ENCODE data around the gene GMDS. TPM values are rescaled to one million over a fixed set of nuclear protein-coding genes. Genes with fewer than 3 reads are reported as not detected.

The GMDS gene
- total and polyA plus RNA-seq, 2 donors (not counting 1 experiment from before 2014, with no cell fraction given): 12.7 to 34.5 TPM

DNA sequence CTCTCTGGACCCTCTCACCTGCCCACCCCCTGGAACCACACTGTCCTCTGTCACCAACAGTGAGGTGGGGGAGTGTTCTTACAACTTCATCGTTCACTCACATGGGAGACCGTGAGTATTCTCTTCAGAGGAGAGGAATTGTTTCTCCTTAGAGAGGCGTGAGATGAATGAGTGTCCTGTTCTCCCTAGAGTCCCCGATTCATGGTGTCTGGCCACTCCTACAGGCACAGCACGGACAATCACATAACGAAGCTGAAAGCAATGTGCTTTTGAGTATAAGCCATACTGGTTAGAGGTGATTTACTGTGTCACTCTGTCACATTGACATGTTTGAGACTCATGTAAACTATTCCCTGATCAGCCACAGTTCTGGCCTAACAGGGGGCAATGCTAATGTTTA is 581.1 kb downstream of the GMDS start:
- Histone ChIP-seq H3K4me2 (ENCODE audit: extremely low read depth, insufficient read depth, low read length) (no peak overlapping the region), H2AFZ (ENCODE audit: low read length) (no peak overlapping the region), H3K27me3 (ENCODE audit: control insufficient read depth, insufficient read depth, low read length) (no peaks in the 10 kb centered on the region), H3K79me2 (ENCODE audit: control insufficient read depth, insufficient read depth, low read length) (no peaks in the 10 kb centered on the region), H4K20me1 (ENCODE audit: control insufficient read depth, extremely low read depth, insufficient read depth, low read length) (no peaks in the 10 kb centered on the region), H3K4me1 (ENCODE audit: control insufficient read depth, extremely low read depth, insufficient read depth, low read length) (no peaks in the 10 kb centered on the region), H3K27ac (ENCODE audit: insufficient read depth, low read length) (no peak overlapping the region), H3K9ac (ENCODE audit: insufficient read depth, low read length) (no peak overlapping the region), H3K9me3 (ENCODE audit: control insufficient read depth, insufficient read depth, low read depth, low read length) (no peaks in the 10 kb centered on the region), H3K4me3 (replicated peaks in 1 of 4; ENCODE audit: control extremely low read depth in 1 of 4, insufficient read depth in 1 of 4, low read depth in 3 of 4, low read length in 4 of 4) (no peak overlapping the region), H3K36me3 (ENCODE audit: control insufficient read depth, insufficient read depth, low read length) (no peaks in the 10 kb centered on the region)
- no peak for DNase-seq (ENCODE audit: low read depth in 2 of 2)
- TF ChIP-seq, protein P1, sequence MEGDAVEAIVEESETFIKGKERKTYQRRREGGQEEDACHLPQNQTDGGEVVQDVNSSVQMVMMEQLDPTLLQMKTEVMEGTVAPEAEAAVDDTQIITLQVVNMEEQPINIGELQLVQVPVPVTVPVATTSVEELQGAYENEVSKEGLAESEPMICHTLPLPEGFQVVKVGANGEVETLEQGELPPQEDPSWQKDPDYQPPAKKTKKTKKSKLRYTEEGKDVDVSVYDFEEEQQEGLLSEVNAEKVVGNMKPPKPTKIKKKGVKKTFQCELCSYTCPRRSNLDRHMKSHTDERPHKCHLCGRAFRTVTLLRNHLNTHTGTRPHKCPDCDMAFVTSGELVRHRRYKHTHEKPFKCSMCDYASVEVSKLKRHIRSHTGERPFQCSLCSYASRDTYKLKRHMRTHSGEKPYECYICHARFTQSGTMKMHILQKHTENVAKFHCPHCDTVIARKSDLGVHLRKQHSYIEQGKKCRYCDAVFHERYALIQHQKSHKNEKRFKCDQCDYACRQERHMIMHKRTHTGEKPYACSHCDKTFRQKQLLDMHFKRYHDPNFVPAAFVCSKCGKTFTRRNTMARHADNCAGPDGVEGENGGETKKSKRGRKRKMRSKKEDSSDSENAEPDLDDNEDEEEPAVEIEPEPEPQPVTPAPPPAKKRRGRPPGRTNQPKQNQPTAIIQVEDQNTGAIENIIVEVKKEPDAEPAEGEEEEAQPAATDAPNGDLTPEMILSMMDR (conservative IDR thresholded peaks at IDR 0.05 in 1 of 2, IDR thresholded peaks at IDR 0.05 in 1 of 2; ENCODE audit: low read depth in 1 of 2, low read length in 2 of 2): no peak
- no peak for TF ChIP-seq EZH2 (IDR thresholded peaks at IDR 0.05; ENCODE audit: low read length, missing control alignments)

DNA sequence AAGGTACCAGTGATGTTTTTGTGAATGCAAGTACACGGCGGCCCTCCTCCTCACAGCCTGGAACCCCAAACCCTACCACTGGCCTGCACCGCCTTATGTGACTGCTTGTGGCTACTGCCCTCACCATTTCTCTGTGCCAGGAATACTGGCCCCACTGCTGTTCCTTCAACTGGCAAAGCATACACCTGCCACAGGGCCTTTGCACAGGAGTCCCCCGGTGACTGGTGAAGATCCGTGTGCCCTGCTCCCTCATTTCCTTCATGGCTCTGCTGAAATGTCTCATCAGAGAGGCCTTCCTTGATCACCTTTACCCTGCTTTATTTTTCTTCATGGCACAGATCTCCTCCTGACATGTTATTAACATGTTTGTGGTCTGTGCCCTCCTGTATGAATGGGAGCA is 581.9 kb downstream of the GMDS start:
- H3K9ac ChIP-seq (ENCODE audit: insufficient read depth, low read length): no peak overlapping the region
- H3K4me3 ChIP-seq (replicated peaks in 1 of 4; ENCODE audit: control extremely low read depth in 1 of 4, insufficient read depth in 1 of 4, low read depth in 3 of 4, low read length in 4 of 4): no peak overlapping the region
- H3K9me3 ChIP-seq (ENCODE audit: control insufficient read depth, insufficient read depth, low read depth, low read length): no peaks in the 10 kb centered on the region
- H3K36me3 ChIP-seq (ENCODE audit: control insufficient read depth, insufficient read depth, low read length): no peaks in the 10 kb centered on the region
- no peak overlapping the region for H3K4me2 ChIP-seq (ENCODE audit: extremely low read depth, insufficient read depth, low read length)
- no peaks in the 10 kb centered on the region for H4K20me1 ChIP-seq (ENCODE audit: control insufficient read depth, extremely low read depth, insufficient read depth, low read length)
- H3K27me3 ChIP-seq (ENCODE audit: control insufficient read depth, insufficient read depth, low read length): no peaks in the 10 kb centered on the region
- no peaks in the 10 kb centered on the region for H3K79me2 ChIP-seq (ENCODE audit: control insufficient read depth, insufficient read depth, low read length)
- no peaks in the 10 kb centered on the region for H3K4me1 ChIP-seq (ENCODE audit: control insufficient read depth, extremely low read depth, insufficient read depth, low read length)
- no peak for DNase-seq (ENCODE audit: low read depth in 2 of 2)
- TF ChIP-seq EZH2 (IDR thresholded peaks at IDR 0.05; ENCODE audit: low read length, missing control alignments): no peak
- TF ChIP-seq, protein P1 (conservative IDR thresholded peaks at IDR 0.05 in 1 of 2, IDR thresholded peaks at IDR 0.05 in 1 of 2; ENCODE audit: low read depth in 1 of 2, low read length in 2 of 2): no peak
- no peak overlapping the region for H3K27ac ChIP-seq (ENCODE audit: insufficient read depth, low read length)
- H2AFZ ChIP-seq (ENCODE audit: low read length): no peak overlapping the region

DNA sequence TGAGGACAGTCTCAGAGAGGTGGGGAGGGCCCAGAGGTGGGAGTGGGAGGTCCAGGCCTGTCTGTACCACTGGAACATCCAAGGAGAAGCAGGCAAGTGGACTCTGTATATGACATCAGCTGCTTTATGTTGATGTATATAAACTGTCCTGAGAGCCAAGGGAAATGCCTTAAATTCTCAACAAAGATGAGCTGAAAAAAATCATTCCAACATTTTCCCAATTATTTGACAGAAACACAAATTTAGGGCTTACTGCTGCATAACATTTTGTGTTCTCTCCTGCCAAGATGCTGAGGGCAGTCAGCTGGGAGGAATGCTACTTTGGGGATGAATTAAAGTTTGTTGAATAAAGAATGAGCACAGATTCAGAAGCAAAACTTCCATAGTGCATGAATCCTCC is 582.9 kb downstream of the GMDS start:
- H3K9me3 ChIP-seq (ENCODE audit: control insufficient read depth, insufficient read depth, low read depth, low read length): no peaks in the 10 kb centered on the region
- no peak overlapping the region for H3K27ac ChIP-seq (ENCODE audit: insufficient read depth, low read length)
- no peak for DNase-seq (ENCODE audit: low read depth in 2 of 2)
- no peaks in the 10 kb centered on the region for H3K4me1 ChIP-seq (ENCODE audit: control insufficient read depth, extremely low read depth, insufficient read depth, low read length)
- H3K4me3 ChIP-seq (replicated peaks in 1 of 4; ENCODE audit: control extremely low read depth in 1 of 4, insufficient read depth in 1 of 4, low read depth in 3 of 4, low read length in 4 of 4): no peak overlapping the region
- H2AFZ ChIP-seq (ENCODE audit: low read length): no peak overlapping the region
- no peaks in the 10 kb centered on the region for H4K20me1 ChIP-seq (ENCODE audit: control insufficient read depth, extremely low read depth, insufficient read depth, low read length)
- TF ChIP-seq, protein P1 (conservative IDR thresholded peaks at IDR 0.05 in 1 of 2, IDR thresholded peaks at IDR 0.05 in 1 of 2; ENCODE audit: low read depth in 1 of 2, low read length in 2 of 2): no peak
- TF ChIP-seq EZH2 (IDR thresholded peaks at IDR 0.05; ENCODE audit: low read length, missing control alignments): no peak
- no peak overlapping the region for H3K9ac ChIP-seq (ENCODE audit: insufficient read depth, low read length)
- no peaks in the 10 kb centered on the region for H3K79me2 ChIP-seq (ENCODE audit: control insufficient read depth, insufficient read depth, low read length)
- H3K27me3 ChIP-seq (ENCODE audit: control insufficient read depth, insufficient read depth, low read length): no peaks in the 10 kb centered on the region
- no peak overlapping the region for H3K4me2 ChIP-seq (ENCODE audit: extremely low read depth, insufficient read depth, low read length)
- no peaks in the 10 kb centered on the region for H3K36me3 ChIP-seq (ENCODE audit: control insufficient read depth, insufficient read depth, low read length)

Data from fibroblast of lung (primary cell).